ENCODE data around the gene GALNT13. TPM values are rescaled to one million over a fixed set of nuclear protein-coding genes. Genes with fewer than 3 reads are reported as not detected.

GALNT13 gene
- total RNA-seq, 2 donors from 2014 or later: 0.33 to 5.7 TPM

DNA sequence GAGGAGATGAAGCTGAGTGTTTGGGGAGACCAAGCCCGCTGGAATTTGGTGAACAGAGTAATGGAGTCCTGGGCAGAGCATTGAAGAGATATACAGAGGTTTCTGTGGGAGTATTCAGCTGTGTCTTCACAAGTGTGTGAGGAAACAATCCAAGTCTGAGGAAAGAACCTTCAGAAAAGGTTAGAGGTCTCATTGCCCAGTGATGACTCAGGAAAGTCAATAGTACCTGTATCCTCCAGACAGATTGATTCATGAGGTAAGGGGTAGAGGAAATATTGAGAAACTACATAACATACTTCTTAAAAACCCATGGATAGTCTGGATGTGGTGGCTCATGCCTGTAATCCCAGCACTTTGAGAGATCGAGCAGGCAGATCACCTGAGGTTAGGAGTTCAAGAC is 392.3 kb downstream of the GALNT13 start:
- ATAC-seq (no peak), DNase-seq (no peak)
- H3K27ac ChIP-seq: no peak overlapping the region
- WGBS, 2 donors: 54 to 61% methylated on average over 2 of the region's 2 CpGs
- no peaks in the 10 kb centered on the region for H3K27me3 ChIP-seq
- H3K4me1 ChIP-seq: no peaks in the 10 kb centered on the region
- no peak overlapping the region for H3K4me3 ChIP-seq
- no peaks in the 10 kb centered on the region for H3K36me3 ChIP-seq (replicated peaks in 1 of 2; ENCODE audit: insufficient read depth in 1 of 2, low read depth in 2 of 2)
- no peaks in the 10 kb centered on the region for H3K9me3 ChIP-seq
- intact Hi-C loops (cut with DNase I): no loop called here
- TF ChIP-seq POLR2A (IDR thresholded peaks at IDR 0.05): no peak
- TF ChIP-seq, protein P1, sequence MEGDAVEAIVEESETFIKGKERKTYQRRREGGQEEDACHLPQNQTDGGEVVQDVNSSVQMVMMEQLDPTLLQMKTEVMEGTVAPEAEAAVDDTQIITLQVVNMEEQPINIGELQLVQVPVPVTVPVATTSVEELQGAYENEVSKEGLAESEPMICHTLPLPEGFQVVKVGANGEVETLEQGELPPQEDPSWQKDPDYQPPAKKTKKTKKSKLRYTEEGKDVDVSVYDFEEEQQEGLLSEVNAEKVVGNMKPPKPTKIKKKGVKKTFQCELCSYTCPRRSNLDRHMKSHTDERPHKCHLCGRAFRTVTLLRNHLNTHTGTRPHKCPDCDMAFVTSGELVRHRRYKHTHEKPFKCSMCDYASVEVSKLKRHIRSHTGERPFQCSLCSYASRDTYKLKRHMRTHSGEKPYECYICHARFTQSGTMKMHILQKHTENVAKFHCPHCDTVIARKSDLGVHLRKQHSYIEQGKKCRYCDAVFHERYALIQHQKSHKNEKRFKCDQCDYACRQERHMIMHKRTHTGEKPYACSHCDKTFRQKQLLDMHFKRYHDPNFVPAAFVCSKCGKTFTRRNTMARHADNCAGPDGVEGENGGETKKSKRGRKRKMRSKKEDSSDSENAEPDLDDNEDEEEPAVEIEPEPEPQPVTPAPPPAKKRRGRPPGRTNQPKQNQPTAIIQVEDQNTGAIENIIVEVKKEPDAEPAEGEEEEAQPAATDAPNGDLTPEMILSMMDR (IDR thresholded peaks at IDR 0.05): no peak

DNA sequence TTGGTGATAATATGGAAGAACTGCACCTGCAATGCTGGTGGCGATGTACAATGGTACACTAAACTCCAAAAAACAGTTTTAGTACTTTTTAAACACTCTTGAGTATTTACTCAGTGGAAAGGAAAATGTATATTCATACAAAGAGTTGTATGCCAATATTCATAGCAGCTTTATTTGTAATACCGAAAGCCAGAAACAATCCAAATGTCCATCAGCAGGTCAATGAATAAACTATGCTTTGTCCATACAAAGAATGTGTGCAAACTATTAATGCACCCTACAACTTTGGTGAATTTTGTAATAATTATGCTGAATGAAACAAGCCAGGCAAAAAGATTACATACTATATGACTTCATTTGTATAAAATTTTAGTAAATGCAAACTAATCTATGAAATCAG is 396.3 kb downstream of the GALNT13 start:
- Histone ChIP-seq H3K4me3 (no peak overlapping the region), H3K9me3 (no peaks in the 10 kb centered on the region), H3K36me3 (replicated peaks in 1 of 2; ENCODE audit: insufficient read depth in 1 of 2, low read depth in 2 of 2) (no peaks in the 10 kb centered on the region), H3K27ac (no peak overlapping the region), H3K4me1 (no peaks in the 10 kb centered on the region), H3K27me3 (no peaks in the 10 kb centered on the region)
- WGBS, 2 donors: 69 to 73% methylated on average over 2 of the region's 2 CpGs
- TF ChIP-seq, protein P1 (IDR thresholded peaks at IDR 0.05): no peak
- no peak for TF ChIP-seq POLR2A (IDR thresholded peaks at IDR 0.05)
- ATAC-seq (no peak), DNase-seq (no peak)
- intact Hi-C loops (cut with DNase I): no loop called here

DNA sequence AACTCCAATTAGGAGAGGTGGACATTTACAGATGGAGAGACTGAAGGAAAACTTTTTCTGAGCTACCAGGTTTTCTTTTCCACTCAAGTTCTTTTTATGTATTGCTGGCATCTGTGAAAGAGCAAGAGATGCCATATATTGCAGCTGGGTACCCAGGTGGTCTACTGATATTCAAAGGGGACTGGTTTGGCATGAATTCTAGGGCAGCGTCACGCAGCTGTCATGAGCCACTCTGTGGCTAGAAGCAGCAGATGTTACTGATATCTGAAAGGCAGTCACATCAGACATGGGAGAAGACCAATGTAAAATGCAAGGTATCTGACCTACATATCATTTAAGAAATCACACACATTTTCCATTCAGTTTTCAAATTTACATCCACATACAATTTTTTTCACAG is 408.8 kb downstream of the GALNT13 start:
- 49 to 65% methylated on average over 2 of the region's 2 CpGs for WGBS, 2 donors
- ATAC-seq: no peak
- no peaks in the 10 kb centered on the region for H3K9me3 ChIP-seq
- intact Hi-C loops (cut with DNase I): no loop called here
- no peaks in the 10 kb centered on the region for H3K36me3 ChIP-seq (replicated peaks in 1 of 2; ENCODE audit: insufficient read depth in 1 of 2, low read depth in 2 of 2)
- H3K4me1 ChIP-seq: no peaks in the 10 kb centered on the region
- no peak overlapping the region for H3K4me3 ChIP-seq
- no peak for DNase-seq
- no peaks in the 10 kb centered on the region for H3K27me3 ChIP-seq
- TF ChIP-seq POLR2A (IDR thresholded peaks at IDR 0.05): no peak
- TF ChIP-seq, protein P1 (IDR thresholded peaks at IDR 0.05): no peak
- H3K27ac ChIP-seq: no peak overlapping the region

DNA sequence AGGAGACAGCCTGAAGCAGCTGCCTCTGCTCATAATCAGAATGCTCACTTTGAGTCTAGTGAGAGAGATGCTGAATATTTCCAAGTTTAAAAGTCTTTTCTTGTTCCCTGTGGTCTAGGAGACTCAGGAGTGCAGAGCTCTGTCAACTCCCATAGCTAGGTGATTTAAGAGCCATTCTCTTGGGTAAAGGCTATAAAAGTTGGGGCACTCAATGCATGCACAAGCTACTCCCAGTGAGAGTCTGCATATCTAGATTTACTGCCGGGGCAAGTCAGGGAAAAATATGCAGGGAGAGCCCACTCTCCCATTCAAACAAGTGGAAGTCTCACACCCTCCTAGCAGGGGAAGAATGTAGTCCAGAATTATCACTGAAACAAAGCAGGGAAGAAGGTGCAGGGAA is 418.1 kb downstream of the GALNT13 start:
- TF ChIP-seq, protein P1 (IDR thresholded peaks at IDR 0.05): no peak
- no peak for TF ChIP-seq POLR2A (IDR thresholded peaks at IDR 0.05)
- DNase-seq (no peak), ATAC-seq (no peak)
- H3K4me1 ChIP-seq: no peaks in the 10 kb centered on the region
- H3K36me3 ChIP-seq (replicated peaks in 1 of 2; ENCODE audit: insufficient read depth in 1 of 2, low read depth in 2 of 2): no peaks in the 10 kb centered on the region
- H3K4me3 ChIP-seq: no peak overlapping the region
- H3K27me3 ChIP-seq: no peaks in the 10 kb centered on the region
- H3K27ac ChIP-seq: no peak overlapping the region
- intact Hi-C loops (cut with DNase I): no loop called here
- 73% methylated on average over 1 of the region's 1 CpG for WGBS, 2 donors
- no peaks in the 10 kb centered on the region for H3K9me3 ChIP-seq

DNA sequence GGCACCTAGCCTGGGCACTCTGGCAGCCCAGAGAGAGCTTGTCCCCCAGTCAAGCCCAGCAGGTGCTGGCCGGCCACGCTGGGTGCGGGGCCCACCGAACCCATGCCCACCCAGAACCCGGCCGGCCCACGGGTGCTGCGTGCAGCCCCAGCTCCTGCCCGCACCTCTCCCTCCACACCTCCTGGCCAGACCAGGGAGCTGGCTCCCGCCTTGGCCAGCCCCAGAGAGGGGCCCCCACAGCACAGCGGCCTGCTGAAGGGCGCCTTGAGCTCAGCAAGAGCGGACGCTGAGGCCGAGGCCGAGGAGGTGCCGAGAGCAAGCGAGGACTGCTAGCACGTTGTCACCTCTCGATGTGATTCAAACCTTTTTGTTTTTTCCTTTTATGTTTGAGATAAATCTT is 419.8 kb downstream of the GALNT13 start:
- Histone ChIP-seq H3K27ac (no peak overlapping the region), H3K4me3 (no peak overlapping the region), H3K4me1 (no peaks in the 10 kb centered on the region), H3K27me3 (no peaks in the 10 kb centered on the region), H3K9me3 (no peaks in the 10 kb centered on the region), H3K36me3 (replicated peaks in 1 of 2; ENCODE audit: insufficient read depth in 1 of 2, low read depth in 2 of 2) (no peaks in the 10 kb centered on the region)
- TF ChIP-seq, protein P1 (IDR thresholded peaks at IDR 0.05): no peak
- no peak for TF ChIP-seq POLR2A (IDR thresholded peaks at IDR 0.05)
- intact Hi-C loops (cut with DNase I): no loop called here
- no peak for DNase-seq
- ATAC-seq: no peak
- 87 to 90% methylated on average over 19 to 20 of the region's 20 CpGs for WGBS, 2 donors
